Gastrocnemius medialis (tissue), 4 donors: ENCODE data around the gene TIMP3. TPM values are rescaled to one million over a fixed set of nuclear protein-coding genes. Genes with fewer than 3 reads are reported as not detected.

Experiments
- ATAC-seq, 2 donors: fragments of 150-250 bp; one replicate each; pipeline ENCODE4 v1.9.1; 2016
- DNase-seq, 2 donors: peaks; one replicate each; pipeline ENCODE4 v3.0.0-alpha.2; 2019
- H3K27ac ChIP-seq, 4 donors: fragments of 200-600 bp; sonication (generic); 1 replicate in 1 of 4; 2 replicates in 3 of 4; pipeline ENCODE4 v1.5.1; 2016 to 2018; ENCODE audit warnings: mild to moderate bottlenecking in 2 of 4, moderate library complexity in 1 of 4
- H3K27me3 ChIP-seq, 3 donors: fragments of 200-600 bp; sonication (generic) in 2 of 3; 1 replicate in 1 of 3; 2 replicates in 2 of 3; pipeline versions ENCODE4 v1.5.1 to v1.6.0; 2016 to 2019; ENCODE audit warnings: mild to moderate bottlenecking in 1 of 3, moderate library complexity in 1 of 3
- H3K36me3 ChIP-seq, 2 donors: fragments of 200-600 bp; sonication (generic) in 1 of 2; one replicate each; pipeline ENCODE4 v1.5.1; 2017 to 2018
- H3K4me1 ChIP-seq, 2 donors: fragments of 200-600 bp; sonication (generic) in 1 of 2; one replicate each; pipeline ENCODE4 v1.5.1; 2016 to 2017; ENCODE audit warnings: mild to moderate bottlenecking in 2 of 2
- H3K4me3 ChIP-seq, 4 donors: fragments of 200-600 bp; sonication (generic) in 3 of 4; 1 replicate in 1 of 4; 2 replicates in 3 of 4; pipeline ENCODE4 v1.5.1; 2016 to 2019; ENCODE audit warnings: mild to moderate bottlenecking in 2 of 4
- H3K9me3 ChIP-seq, 3 donors: fragments of 200-600 bp; sonication (generic) in 2 of 3; 1 replicate in 1 of 3; 2 replicates in 2 of 3; pipeline ENCODE4 v1.5.1; 2016 to 2019
- POLR2A ChIP-seq, 2 donors: fragments of 450-650 bp; IDR thresholded peaks; one replicate each; pipeline ENCODE4 v1.6.1; 2017; ENCODE audit warnings: antibody characterized with exemption in 2 of 2, mild to moderate bottlenecking in 2 of 2, moderate library complexity in 2 of 2
- in situ Hi-C, 4 donors: fragments of 200-750 bp; cut with MboI; loops; one replicate each; pipeline versions ENCODE4 v1.15.0 to v1.8.0; 2017; ENCODE audit warnings: low sequenced_read_pairs in 4 of 4
- intact Hi-C: fragments of 100-400 bp; cut with DNase I; formaldehyde crosslinking; loops from one replicate; pipeline ENCODE4 v1.15.1; 2023; ENCODE audit warnings: low total_unique reads
- total RNA-seq, 4 donors: library from RNA; depleted of rRNA; stranded (reverse); fragments of >200 nt; gene quantifications; one replicate each; pipeline versions ENCODE4 v1.1.0 to v1.2.3, GENCODE V29; 2016
- TF ChIP-seq, protein P1 (sequence below), 5 experiments: fragments of 450-650 bp in 3 of 5; fragments of 200-600 bp in 2 of 5; sonication (generic) in 2 of 5; IDR thresholded peaks in 4 of 5; conservative IDR thresholded peaks in 1 of 5; 1 replicate in 4 of 5; 2 replicates in 1 of 5; pipeline ENCODE4 v1.5.1; 2016 to 2019; ENCODE audit warnings: antibody characterized with exemption in 5 of 5, mild to moderate bottlenecking in 3 of 5, moderate library complexity in 3 of 5

Gene TIMP3
- total RNA-seq, 4 donors from 2014 or later, result 102 to 247 (median 144) TPM

DNA sequence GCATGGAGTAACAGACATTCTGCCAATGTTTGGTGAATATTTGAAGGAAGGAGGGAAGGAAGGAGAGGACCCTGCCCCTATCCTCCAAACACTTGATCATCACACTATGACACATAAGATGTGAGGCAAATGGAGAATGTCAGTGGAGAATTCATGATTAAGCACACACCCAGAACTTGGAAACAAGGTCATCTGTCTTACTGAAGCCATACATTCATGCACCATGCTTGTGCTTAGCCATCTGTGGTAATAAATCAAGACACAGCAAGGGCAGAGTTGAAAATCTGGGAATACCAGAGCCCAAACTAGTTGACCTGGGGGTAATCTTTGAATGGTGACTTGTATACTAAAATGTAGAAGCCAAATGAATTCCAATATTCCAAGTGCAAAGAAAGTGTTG, 7.9 kb upstream of the TIMP3 start:
- in situ Hi-C loops, result loop anchor here in 1 of 4 donors (25.0 kb wide), 1 partner anchor 256 kb away; no protein-coding TSS in a partner anchor
- H3K27me3 ChIP-seq, result peaks cover 0 to 4% (median 0%) of the 10 kb centered on the region in 3 donors
- TF ChIP-seq, protein P1, sequence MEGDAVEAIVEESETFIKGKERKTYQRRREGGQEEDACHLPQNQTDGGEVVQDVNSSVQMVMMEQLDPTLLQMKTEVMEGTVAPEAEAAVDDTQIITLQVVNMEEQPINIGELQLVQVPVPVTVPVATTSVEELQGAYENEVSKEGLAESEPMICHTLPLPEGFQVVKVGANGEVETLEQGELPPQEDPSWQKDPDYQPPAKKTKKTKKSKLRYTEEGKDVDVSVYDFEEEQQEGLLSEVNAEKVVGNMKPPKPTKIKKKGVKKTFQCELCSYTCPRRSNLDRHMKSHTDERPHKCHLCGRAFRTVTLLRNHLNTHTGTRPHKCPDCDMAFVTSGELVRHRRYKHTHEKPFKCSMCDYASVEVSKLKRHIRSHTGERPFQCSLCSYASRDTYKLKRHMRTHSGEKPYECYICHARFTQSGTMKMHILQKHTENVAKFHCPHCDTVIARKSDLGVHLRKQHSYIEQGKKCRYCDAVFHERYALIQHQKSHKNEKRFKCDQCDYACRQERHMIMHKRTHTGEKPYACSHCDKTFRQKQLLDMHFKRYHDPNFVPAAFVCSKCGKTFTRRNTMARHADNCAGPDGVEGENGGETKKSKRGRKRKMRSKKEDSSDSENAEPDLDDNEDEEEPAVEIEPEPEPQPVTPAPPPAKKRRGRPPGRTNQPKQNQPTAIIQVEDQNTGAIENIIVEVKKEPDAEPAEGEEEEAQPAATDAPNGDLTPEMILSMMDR (IDR thresholded peaks at IDR 0.05 in 4 of 5, conservative IDR thresholded peaks at IDR 0.05 in 1 of 5), result no peak
- no peak for TF ChIP-seq POLR2A (IDR thresholded peaks at IDR 0.05)
- no peaks in the 10 kb centered on the region for H3K36me3 ChIP-seq
- no peak for ATAC-seq
- intact Hi-C loops, result no loop called here
- H3K4me1 ChIP-seq, result no peaks in the 10 kb centered on the region
- DNase-seq, result no peak
- no peaks in the 10 kb centered on the region for H3K9me3 ChIP-seq
- H3K27ac ChIP-seq, result no peak overlapping the region
- H3K4me3 ChIP-seq, result no peak overlapping the region

DNA sequence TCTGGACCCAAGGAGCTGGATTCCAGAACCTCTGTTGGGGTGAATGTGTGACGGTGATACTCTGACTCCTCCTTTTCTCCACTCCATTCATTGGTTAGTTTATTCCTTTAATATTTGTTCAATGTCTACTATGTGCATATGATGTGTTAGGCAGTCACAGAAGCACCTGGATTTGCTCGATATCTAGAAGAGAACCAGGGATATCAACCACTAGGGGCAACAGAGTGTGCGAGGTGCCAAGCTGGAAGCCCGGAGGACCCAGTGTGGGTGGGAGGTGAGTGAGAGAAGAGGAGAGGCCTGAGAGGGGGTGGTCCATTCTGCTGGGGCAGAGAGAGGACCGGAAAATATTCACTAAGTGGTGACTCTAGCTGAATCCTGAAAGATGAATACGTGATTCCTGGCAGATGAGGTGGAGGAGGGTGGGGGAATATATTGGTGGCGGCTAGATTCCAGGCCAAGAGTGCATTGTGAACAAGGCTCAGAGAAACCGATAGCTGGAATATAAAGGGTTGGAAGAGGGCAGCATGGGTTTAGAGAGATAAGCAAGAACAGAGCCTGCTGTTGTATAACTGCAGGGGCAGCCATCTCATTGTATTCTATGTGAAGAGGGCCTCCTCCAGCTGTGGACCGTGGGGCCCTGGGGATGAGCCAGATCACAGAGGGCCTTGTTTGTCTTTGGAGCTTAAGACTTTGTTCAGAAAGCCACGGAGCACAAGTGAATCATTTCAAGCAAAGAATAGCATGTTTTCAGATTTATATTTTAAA, 6.9 kb upstream of the TIMP3 start:
- no peak for DNase-seq
- no peak for TF ChIP-seq POLR2A (IDR thresholded peaks at IDR 0.05)
- Histone ChIP-seq H3K4me1 (no peaks in the 10 kb centered on the region), H3K9me3 (no peaks in the 10 kb centered on the region), H3K27ac (no peak overlapping the region), H3K4me3 (no peak overlapping the region), H3K36me3 (no peaks in the 10 kb centered on the region), H3K27me3 (peaks cover 0 to 4% (median 0%) of the 10 kb centered on the region in 3 donors)
- in situ Hi-C loops, result loop anchor here (5.0 to 25.0 kb wide), 4 partner anchors 132 to 267 kb away; no protein-coding TSS in a partner anchor
- intact Hi-C loops, result no loop called here
- no peak for ATAC-seq

DNA sequence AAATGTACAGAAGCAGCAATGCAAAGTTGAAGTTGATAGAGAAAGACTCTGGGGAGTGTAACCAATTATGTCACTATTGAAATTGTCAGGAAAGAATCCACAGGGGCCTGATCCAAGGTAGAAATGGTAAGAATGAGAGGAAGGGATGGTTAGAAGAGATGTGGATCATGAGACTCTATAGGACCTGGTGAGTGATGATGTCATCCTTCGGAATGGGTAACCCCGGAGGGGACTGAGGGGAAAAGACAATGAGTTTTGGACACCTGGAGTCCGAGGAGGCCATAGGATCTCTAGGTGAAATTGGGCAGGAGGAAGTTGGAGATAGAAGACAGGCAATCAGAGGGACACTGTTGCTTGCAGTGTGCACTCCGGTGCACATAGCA, 6.3 kb upstream of the TIMP3 start:
- Histone ChIP-seq H3K27me3 (peaks cover 0 to 4% (median 0%) of the 10 kb centered on the region in 3 donors), H3K9me3 (no peaks in the 10 kb centered on the region), H3K27ac (no peak overlapping the region), H3K4me1 (no peaks in the 10 kb centered on the region), H3K4me3 (no peak overlapping the region), H3K36me3 (no peaks in the 10 kb centered on the region)
- DNase-seq (no peak), ATAC-seq (no peak)
- in situ Hi-C loops, result loop anchor here (5.0 to 25.0 kb wide), 4 partner anchors 133 to 268 kb away; no protein-coding TSS in a partner anchor
- TF ChIP-seq, protein P1 (IDR thresholded peaks at IDR 0.05 in 4 of 5, conservative IDR thresholded peaks at IDR 0.05 in 1 of 5), result no peak
- intact Hi-C loops, result no loop called here

DNA sequence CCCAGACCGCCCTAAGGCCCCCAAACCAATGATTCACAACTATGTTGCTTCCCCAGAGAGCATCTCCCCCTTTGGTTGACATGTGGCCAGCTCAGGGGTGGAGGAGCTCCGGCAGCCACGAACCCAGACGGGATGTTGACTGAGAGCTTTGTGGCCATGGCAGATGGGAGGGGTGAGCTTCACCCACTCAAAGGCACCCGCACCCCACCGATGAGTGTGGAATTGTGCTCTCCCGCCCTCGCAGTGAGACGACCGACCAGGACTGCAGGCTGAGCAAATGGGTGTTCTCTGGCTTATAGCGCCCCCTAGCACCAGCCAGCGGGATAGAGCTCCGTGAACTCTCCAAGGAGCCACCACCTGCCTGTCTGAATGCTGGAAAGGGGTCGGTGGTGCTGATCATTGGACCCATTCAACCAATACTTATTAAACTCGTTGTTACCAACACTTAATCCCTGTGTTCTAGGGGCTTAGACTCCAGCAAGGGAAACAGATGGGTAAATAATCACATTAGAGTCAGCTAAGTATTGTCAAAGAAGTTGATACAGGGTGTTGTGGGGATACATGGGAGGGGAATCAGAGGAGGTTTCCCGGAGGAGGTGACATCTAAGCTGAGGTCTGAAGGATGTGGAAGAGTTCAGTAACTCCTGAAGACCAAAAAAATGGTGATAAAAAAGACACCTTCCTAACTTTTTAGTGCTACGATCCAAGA, 4.5 kb upstream of the TIMP3 start:
- peak overlapping the region in 2 of 4 donors; percentile 31 to 37 for H3K27ac ChIP-seq
- in situ Hi-C loops, result loop anchor here (5.0 to 25.0 kb wide), 4 partner anchors 135 to 270 kb away; no protein-coding TSS in a partner anchor
- peak; percentile 33 to 41 for DNase-seq
- H3K4me3 ChIP-seq, result no peak overlapping the region
- no peak for TF ChIP-seq POLR2A (IDR thresholded peaks at IDR 0.05)
- TF ChIP-seq, protein P1 (IDR thresholded peaks at IDR 0.05 in 4 of 5, conservative IDR thresholded peaks at IDR 0.05 in 1 of 5), result peak; percentile 37 to 74 (median 68)
- no peaks in the 10 kb centered on the region for H3K36me3 ChIP-seq
- H3K27me3 ChIP-seq, result peaks cover 2 to 8% (median 8%) of the 10 kb centered on the region in 3 donors
- no peaks in the 10 kb centered on the region for H3K9me3 ChIP-seq
- peak; percentile 28 to 55 for ATAC-seq
- H3K4me1 ChIP-seq, result no peaks in the 10 kb centered on the region
- intact Hi-C loops, result loop anchor here (2.0 kb wide), 2 partner anchors 136 to 268 kb away; no protein-coding TSS in a partner anchor

DNA sequence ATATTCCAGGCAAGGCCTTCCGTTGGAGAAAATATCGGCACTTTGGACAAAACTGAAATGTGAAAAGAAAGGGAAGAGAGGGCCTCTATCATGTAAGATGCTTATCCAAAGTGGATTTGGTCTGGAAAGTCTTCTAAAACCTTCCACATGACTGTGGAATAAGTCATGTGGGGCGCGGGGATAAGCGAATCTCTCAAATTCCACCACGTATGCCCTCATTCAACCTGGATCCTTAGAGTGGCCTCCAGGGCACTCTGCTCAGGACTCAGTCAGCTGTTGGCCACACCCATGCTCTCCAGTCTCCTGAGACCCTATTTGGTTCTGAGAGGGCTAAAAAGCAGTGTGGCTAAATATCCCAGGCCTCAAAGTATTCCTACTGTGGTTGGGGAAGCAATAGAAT, 2.0 kb upstream of the TIMP3 start:
- Histone ChIP-seq H3K27me3 (peaks cover 7 to 14% (median 13%) of the 10 kb centered on the region in 3 donors), H3K27ac (peak overlapping the region; percentile 79 to 87 (median 84)), H3K36me3 (no peaks in the 10 kb centered on the region), H3K4me1 (no peaks in the 10 kb centered on the region), H3K4me3 (no peak overlapping the region), H3K9me3 (no peaks in the 10 kb centered on the region)
- DNase-seq (no peak), ATAC-seq (no peak)
- intact Hi-C loops (no loop called here), in situ Hi-C loops (loop anchor here (5.0 to 25.0 kb wide), 4 partner anchors 137 to 272 kb away; no protein-coding TSS in a partner anchor)
- no peak for TF ChIP-seq POLR2A (IDR thresholded peaks at IDR 0.05)
- TF ChIP-seq, protein P1 (IDR thresholded peaks at IDR 0.05 in 4 of 5, conservative IDR thresholded peaks at IDR 0.05 in 1 of 5), result no peak
